ENCODE results near the gene ELK3. TPM values are rescaled to one million over a fixed set of nuclear protein-coding genes. Genes with fewer than 3 reads are reported as not detected.
A peak's percentile ranks its signal among the peaks of the same experiment; 100 is the strongest.

The ELK3 gene
- total and polyA plus RNA-seq, 5 donors, result 11.5 to 34.0 (median 18.9) TPM

DNA sequence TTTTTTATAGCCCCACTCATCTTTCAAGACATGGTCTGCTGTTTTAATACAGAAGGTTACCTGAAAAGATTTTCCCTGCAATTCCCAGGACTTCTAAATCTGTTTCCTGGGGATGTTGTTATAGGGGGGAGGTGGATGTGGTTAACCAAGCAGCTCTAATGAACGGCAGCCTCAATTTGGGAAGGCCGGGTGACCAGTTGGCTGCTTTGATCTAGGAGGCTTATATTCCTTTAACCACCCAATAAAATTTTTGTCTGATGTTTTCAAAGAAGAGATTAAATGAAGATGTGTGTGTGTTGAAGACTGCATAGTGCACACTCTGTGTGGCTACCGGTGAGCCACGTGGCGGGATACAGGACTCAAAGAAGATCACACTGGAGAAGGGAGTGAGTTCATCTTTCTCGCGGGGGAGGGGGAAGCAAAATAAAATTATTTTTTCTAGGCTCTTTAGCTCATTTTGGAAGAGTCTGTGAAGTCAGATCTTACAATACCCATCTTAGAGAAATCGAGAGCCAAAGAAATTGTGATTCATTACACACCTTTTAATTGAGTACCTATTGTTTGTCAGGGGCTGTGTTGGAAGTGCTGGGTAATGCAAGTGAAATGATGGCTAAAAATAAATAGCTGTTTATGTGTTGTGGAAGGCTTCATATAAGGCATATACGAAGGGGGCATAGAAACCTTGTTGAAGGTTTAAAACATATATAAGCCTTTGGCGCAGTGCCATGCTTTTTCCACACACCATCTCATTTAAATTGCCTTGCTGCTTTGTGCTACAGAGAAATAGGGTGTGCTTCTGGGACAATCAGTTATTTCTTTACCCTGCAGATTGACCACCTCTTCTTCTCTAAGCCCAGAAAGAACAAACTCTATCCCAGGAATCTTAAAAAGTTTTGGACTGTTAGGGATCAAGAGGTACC lies 18.5 kb downstream of the ELK3 start:
- Histone ChIP-seq H3K9me3 (ENCODE audit: control insufficient read depth, low read length) (no peaks in the 10 kb centered on the region), H3K27me3 (ENCODE audit: control insufficient read depth, insufficient read depth) (no peaks in the 10 kb centered on the region), H3K27ac (ENCODE audit: low read length) (peak overlapping the region; percentile 36), H3K4me3 (ENCODE audit: low read length) (no peak overlapping the region), H3K4me1 (ENCODE audit: control insufficient read depth, insufficient read depth, low read length) (peaks cover 3% of the 10 kb centered on the region)
- WGBS, result 69% methylated on average over 10 of the region's 10 CpGs
- intact Hi-C loops (cut with DNase I), result loop anchor here in 3 of 4 donors (10.0 kb wide), 3 partner anchors 192 to 302 kb away; partner anchors contain the start of gene CDK17 (in 1 of the 3)
- DNase-seq (no peak), ATAC-seq (no peak)

DNA sequence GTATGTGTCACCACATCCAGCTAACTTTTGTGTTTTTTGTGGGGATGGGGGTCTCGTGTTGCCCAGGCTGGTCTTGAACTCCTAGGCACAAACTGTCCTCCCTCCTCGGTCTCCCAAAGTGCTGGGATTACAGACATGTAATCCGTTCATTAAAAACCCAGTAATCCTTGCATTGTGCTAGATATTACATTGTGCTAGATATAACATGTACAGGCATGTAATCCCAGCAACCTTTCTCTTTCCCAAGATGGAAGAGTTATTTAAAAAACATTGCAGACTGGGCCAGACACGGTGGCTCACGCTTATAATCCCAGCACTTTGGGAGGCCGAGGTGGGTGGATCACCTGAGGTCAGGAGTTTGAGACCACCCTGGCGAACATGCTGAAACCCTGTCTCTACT lies 19.7 kb downstream of the ELK3 start:
- ATAC-seq (no peak), DNase-seq (no peak)
- intact Hi-C loops (cut with DNase I), result loop anchor here in 3 of 4 donors (10.0 kb wide), 3 partner anchors 191 to 301 kb away; partner anchors contain the start of gene CDK17 (in 1 of the 3)
- 74% methylated on average over 7 of the region's 7 CpGs for WGBS
- Histone ChIP-seq H3K27ac (ENCODE audit: low read length) (no peak overlapping the region), H3K4me3 (ENCODE audit: low read length) (no peak overlapping the region), H3K9me3 (ENCODE audit: control insufficient read depth, low read length) (no peaks in the 10 kb centered on the region), H3K4me1 (ENCODE audit: control insufficient read depth, insufficient read depth, low read length) (peaks cover 3% of the 10 kb centered on the region), H3K27me3 (ENCODE audit: control insufficient read depth, insufficient read depth) (no peaks in the 10 kb centered on the region)

GRCh38 chr12:96215919-96216273 lies 21.7 kb downstream of the ELK3 start:
- intact Hi-C loops (cut with DNase I), result loop anchor here (2.0 to 10.0 kb wide), 6 partner anchors 151 to 299 kb away; partner anchors contain the start of gene CDK17 (in 1 of the 4)
- Histone ChIP-seq H3K27ac (ENCODE audit: low read length) (no peak overlapping the region), H3K4me1 (ENCODE audit: control insufficient read depth, insufficient read depth, low read length) (peaks cover under 1% of the 10 kb centered on the region), H3K27me3 (ENCODE audit: control insufficient read depth, insufficient read depth) (no peaks in the 10 kb centered on the region), H3K9me3 (ENCODE audit: control insufficient read depth, low read length) (no peaks in the 10 kb centered on the region), H3K4me3 (ENCODE audit: low read length) (no peak overlapping the region)
- DNase-seq, result no peak
- WGBS, result 74% methylated on average over 8 of the region's 8 CpGs
- no peak for ATAC-seq

GRCh38 chr12:96218989-96219678 lies 25.0 kb downstream of the ELK3 start:
- H3K4me1 ChIP-seq (ENCODE audit: control insufficient read depth, insufficient read depth, low read length), result peaks cover 2% of the 10 kb centered on the region
- H3K9me3 ChIP-seq (ENCODE audit: control insufficient read depth, low read length), result no peaks in the 10 kb centered on the region
- no peak overlapping the region for H3K27ac ChIP-seq (ENCODE audit: low read length)
- ATAC-seq (no peak), DNase-seq (no peak)
- WGBS, result 88% methylated on average over 11 of the region's 11 CpGs
- intact Hi-C loops (cut with DNase I), result loop anchor here (5.0 to 10.0 kb wide), 5 partner anchors 157 to 296 kb away; partner anchors contain the start of gene CDK17 (in 1 of the 4)
- H3K27me3 ChIP-seq (ENCODE audit: control insufficient read depth, insufficient read depth), result no peaks in the 10 kb centered on the region
- no peak overlapping the region for H3K4me3 ChIP-seq (ENCODE audit: low read length)

DNA sequence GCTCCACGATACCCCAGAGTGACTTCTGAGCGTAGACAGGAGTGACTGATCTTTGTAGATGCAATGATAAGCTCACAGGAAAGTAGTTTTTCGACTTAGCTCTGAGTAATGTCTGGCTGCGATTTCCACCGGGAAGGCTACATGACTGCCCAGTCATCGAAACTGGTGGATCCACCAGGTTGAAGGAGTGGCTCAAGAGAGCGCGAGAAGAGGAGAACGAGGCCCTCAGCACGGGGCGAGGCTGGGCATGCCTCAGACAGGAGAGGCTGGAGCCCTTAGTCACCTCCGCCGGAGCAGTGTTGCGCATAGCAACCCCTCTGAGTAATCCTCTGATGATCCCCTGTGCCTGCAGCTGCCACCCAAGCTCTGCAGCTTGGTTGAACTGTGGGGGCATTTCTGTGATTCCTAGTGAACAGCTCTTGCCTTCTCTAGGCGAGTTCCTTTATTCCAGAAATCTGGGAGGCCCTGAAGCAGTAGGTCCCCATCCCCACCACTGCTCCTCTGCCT lies 25.6 kb downstream of the ELK3 start:
- ATAC-seq (peak in 1 of 2 donors; percentile 65), DNase-seq (no peak)
- H3K4me1 ChIP-seq (ENCODE audit: control insufficient read depth, insufficient read depth, low read length), result peaks cover 2% of the 10 kb centered on the region
- no peaks in the 10 kb centered on the region for H3K27me3 ChIP-seq (ENCODE audit: control insufficient read depth, insufficient read depth)
- intact Hi-C loops (cut with DNase I), result loop anchor here (5.0 to 10.0 kb wide), 5 partner anchors 157 to 295 kb away; partner anchors contain the start of gene CDK17 (in 1 of the 4)
- 68% methylated on average over 15 of the region's 15 CpGs for WGBS
- H3K27ac ChIP-seq (ENCODE audit: low read length), result peak overlapping the region; percentile 9
- no peaks in the 10 kb centered on the region for H3K9me3 ChIP-seq (ENCODE audit: control insufficient read depth, low read length)
- H3K4me3 ChIP-seq (ENCODE audit: low read length), result no peak overlapping the region

DNA sequence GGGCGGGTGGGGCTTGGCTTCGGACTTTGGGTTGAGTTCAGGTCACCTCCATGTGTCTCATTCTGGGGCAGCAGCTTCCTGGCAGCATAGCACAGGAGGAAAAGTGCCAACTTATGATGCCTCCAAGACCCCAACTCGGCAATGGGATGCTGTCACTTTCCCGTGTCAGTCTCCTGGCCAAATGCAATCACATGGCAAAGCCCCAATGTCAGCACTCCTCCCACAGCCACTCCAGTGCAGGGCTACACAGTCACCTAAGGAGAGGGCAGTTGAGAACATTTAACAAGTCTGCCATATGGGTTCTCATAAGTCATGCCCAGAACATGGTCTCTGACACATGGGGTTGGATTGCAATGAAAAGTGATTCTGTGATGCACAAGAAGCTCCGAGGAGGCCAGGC lies 26.7 kb downstream of the ELK3 start:
- H3K4me3 ChIP-seq (ENCODE audit: low read length), result no peak overlapping the region
- DNase-seq (peak; percentile 66 to 87 (median 86)), ATAC-seq (peak; percentile 84 to 93)
- H3K4me1 ChIP-seq (ENCODE audit: control insufficient read depth, insufficient read depth, low read length), result peaks cover 5% of the 10 kb centered on the region
- H3K27me3 ChIP-seq (ENCODE audit: control insufficient read depth, insufficient read depth), result no peaks in the 10 kb centered on the region
- no peaks in the 10 kb centered on the region for H3K9me3 ChIP-seq (ENCODE audit: control insufficient read depth, low read length)
- intact Hi-C loops (cut with DNase I), result no loop called here
- H3K27ac ChIP-seq (ENCODE audit: low read length), result no peak overlapping the region
- 40% methylated on average over 5 of the region's 5 CpGs for WGBS

DNA sequence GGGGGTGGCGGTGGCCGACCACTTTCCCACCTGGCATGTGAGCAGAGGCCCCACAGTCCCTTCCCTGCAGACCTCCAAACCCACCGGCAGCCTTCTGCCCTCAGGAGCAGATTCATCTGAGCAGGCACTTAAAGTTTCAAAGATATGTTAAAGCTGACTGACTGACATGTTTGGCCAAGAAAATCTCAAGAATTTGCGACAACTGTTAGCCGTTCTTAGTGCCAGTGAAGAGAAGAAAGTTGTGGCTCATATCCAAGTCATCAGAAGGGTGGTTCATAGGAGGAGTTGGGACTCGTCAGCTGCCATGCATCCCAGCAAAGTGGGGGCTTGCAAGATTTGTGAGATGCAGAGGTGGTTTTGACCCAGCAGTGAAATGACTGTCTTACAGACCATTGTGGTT lies 27.2 kb downstream of the ELK3 start:
- 52% methylated on average over 6 of the region's 6 CpGs for WGBS
- H3K27ac ChIP-seq (ENCODE audit: low read length), result peak overlapping the region; percentile 40
- intact Hi-C loops (cut with DNase I), result no loop called here

GRCh38 chr12:96223411-96224218 lies 29.4 kb downstream of the ELK3 start:
- no peak overlapping the region for H3K27ac ChIP-seq (ENCODE audit: low read length)

More for the DNA sequence above, 27.2 kb downstream of the ELK3 start:
- H3K9me3 ChIP-seq (ENCODE audit: control insufficient read depth, low read length), result no peaks in the 10 kb centered on the region
- ATAC-seq, result no peak
- DNase-seq, result no peak
- H3K27me3 ChIP-seq (ENCODE audit: control insufficient read depth, insufficient read depth), result no peaks in the 10 kb centered on the region
- peaks cover 7% of the 10 kb centered on the region for H3K4me1 ChIP-seq (ENCODE audit: control insufficient read depth, insufficient read depth, low read length)
- H3K4me3 ChIP-seq (ENCODE audit: low read length), result no peak overlapping the region

GRCh38 chr12:96224219-96224615 lies 30.0 kb downstream of the ELK3 start:
- intact Hi-C loops (cut with DNase I), result no loop called here
- no peaks in the 10 kb centered on the region for H3K9me3 ChIP-seq (ENCODE audit: control insufficient read depth, low read length)
- no peak overlapping the region for H3K27ac ChIP-seq (ENCODE audit: low read length)
- H3K4me1 ChIP-seq (ENCODE audit: control insufficient read depth, insufficient read depth, low read length), result peaks cover 8% of the 10 kb centered on the region
- ATAC-seq, result no peak
- H3K4me3 ChIP-seq (ENCODE audit: low read length), result no peak overlapping the region
- H3K27me3 ChIP-seq (ENCODE audit: control insufficient read depth, insufficient read depth), result no peaks in the 10 kb centered on the region
- WGBS, result 69% methylated on average over 8 of the region's 8 CpGs
- no peak for DNase-seq

More at GRCh38 chr12:96223411-96224218, 29.4 kb downstream of the ELK3 start:
- H3K4me1 ChIP-seq (ENCODE audit: control insufficient read depth, insufficient read depth, low read length), result peaks cover 8% of the 10 kb centered on the region
- WGBS, result 74% methylated on average over 16 of the region's 16 CpGs
- intact Hi-C loops (cut with DNase I), result no loop called here
- ATAC-seq (no peak), DNase-seq (no peak)
- no peaks in the 10 kb centered on the region for H3K27me3 ChIP-seq (ENCODE audit: control insufficient read depth, insufficient read depth)
- no peaks in the 10 kb centered on the region for H3K9me3 ChIP-seq (ENCODE audit: control insufficient read depth, low read length)
- no peak overlapping the region for H3K4me3 ChIP-seq (ENCODE audit: low read length)

Data from right cardiac atrium (tissue), 5 donors.